ENCODE measurements around the gene MAP3K10. TPM values are rescaled to one million over a fixed set of nuclear protein-coding genes. Genes with fewer than 3 reads are reported as not detected.

Gene MAP3K10
- polyA plus RNA-seq, 1 donor: 16.3 TPM

GRCh38 chr19:40233811-40234389 is 42.7 kb downstream of the MAP3K10 start:
- DNase-seq: no peak

- DNase-seq: no peak
These were observed 43.4 kb downstream of the MAP3K10 start for GRCh38 chr19:40234429-40235237.

GRCh38 chr19:40235238-40236025 is 44.2 kb downstream of the MAP3K10 start:
- no peak for DNase-seq

GRCh38 chr19:40236026-40236355 is 44.8 kb downstream of the MAP3K10 start:
- no peak for DNase-seq

GRCh38 chr19:40236366-40236765 is 45.1 kb downstream of the MAP3K10 start:
- DNase-seq: no peak

GRCh38 chr19:40237791-40238190 is 46.6 kb downstream of the MAP3K10 start:
- no peak for DNase-seq

GRCh38 chr19:40238775-40239174 is 47.5 kb downstream of the MAP3K10 start:
- no peak for DNase-seq

GRCh38 chr19:40239415-40240226 is 48.4 kb downstream of the MAP3K10 start:
- no peak for DNase-seq

GRCh38 chr19:40240332-40240731 is 49.1 kb downstream of the MAP3K10 start:
- no peak for DNase-seq

- DNase-seq: no peak
These were observed 50.0 kb downstream of the MAP3K10 start for GRCh38 chr19:40241125-40241808.

GRCh38 chr19:40241809-40242384 is 50.7 kb downstream of the MAP3K10 start:
- DNase-seq: no peak

GRCh38 chr19:40242480-40242879 is 51.3 kb downstream of the MAP3K10 start:
- DNase-seq: no peak

GRCh38 chr19:40243181-40243580 is 52.0 kb downstream of the MAP3K10 start:
- DNase-seq: no peak

- DNase-seq: no peak
These were observed 53.5 kb downstream of the MAP3K10 start for GRCh38 chr19:40244579-40245317.

- DNase-seq: no peak
These were observed 54.4 kb downstream of the MAP3K10 start for GRCh38 chr19:40245506-40246128.

GRCh38 chr19:40246292-40247073 is 55.3 kb downstream of the MAP3K10 start:
- DNase-seq: no peak

GRCh38 chr19:40247178-40247577 is 56.0 kb downstream of the MAP3K10 start:
- DNase-seq: no peak

- DNase-seq: no peak
These were observed 56.6 kb downstream of the MAP3K10 start for GRCh38 chr19:40247735-40248262.

- DNase-seq: no peak
These were observed 58.0 kb downstream of the MAP3K10 start for GRCh38 chr19:40249201-40249600.
